G401 (cell line): ENCODE measurements around the gene MBD3L2B. TPM values are rescaled to one million over a fixed set of nuclear protein-coding genes. Genes with fewer than 3 reads are reported as not detected.
"Not testable (repeated sequence)": the region's sequence is repeated elsewhere in the genome, so short reads cannot be mapped to it uniquely, and the experiment has no call there.

Experiments used
- DNase-seq: peaks from one replicate; pipeline ENCODE4 v3.0.0-alpha.2; 2015; ENCODE audit warnings: low spot score
- in situ Hi-C: cut with HindIII; loops from 2 replicates; pipeline ENCODE4 v1.10.0; 2016; ENCODE audit warnings: low sequenced_read_pairs, mixed read lengths
- total RNA-seq: library from RNA; depleted of rRNA; stranded (reverse); fragments of >200 nt; shearing (Covaris generic); gene quantifications from 2 replicates; pipeline ENCODE4 v1.2.3, GENCODE V29; 2014

Gene MBD3L2B
- total RNA-seq, 1 experiment from 2014 or later, result not detected

DNA sequence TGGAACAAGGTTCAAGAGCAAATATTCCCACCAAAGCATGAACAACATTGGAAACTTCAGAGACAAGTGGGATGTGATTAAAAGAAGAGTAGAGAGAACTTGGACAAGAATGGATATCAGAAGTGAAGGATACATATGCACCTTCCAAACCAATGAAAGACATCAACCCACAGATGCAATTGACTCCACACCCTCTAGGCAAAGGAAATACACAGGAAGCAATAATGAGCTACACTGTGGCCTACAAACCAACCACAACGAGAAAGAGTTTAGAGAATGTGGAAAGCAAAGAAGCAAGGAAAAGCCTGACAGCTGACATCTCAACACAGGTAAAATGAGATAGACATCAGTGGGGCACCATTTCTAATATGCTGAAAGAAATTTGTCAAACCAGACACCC is 7.6 kb upstream of the MBD3L2B start:
- DNase-seq, in situ Hi-C loops: not testable (repeated sequence)

DNA sequence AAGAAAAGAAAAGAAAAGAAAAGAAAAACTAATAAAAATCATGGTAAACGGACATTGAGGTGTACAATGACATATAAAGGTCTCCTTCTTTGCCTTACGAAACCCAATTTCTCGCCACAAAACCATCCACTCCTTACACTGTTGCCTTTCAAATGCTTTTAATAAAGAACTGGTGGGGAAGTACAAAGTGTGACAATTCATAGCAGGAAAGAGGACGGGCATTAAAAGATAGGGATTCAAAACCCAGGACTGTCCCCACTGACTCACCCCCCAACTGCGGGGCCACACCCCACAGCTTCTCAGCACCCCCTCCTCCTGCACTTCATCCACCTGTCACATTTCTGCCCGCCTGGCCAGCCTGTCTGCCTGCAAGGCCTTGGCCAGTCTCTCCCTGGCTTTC is 2.4 kb downstream of the MBD3L2B start:
- no peak for DNase-seq
- in situ Hi-C loops, result no loop called here

DNA sequence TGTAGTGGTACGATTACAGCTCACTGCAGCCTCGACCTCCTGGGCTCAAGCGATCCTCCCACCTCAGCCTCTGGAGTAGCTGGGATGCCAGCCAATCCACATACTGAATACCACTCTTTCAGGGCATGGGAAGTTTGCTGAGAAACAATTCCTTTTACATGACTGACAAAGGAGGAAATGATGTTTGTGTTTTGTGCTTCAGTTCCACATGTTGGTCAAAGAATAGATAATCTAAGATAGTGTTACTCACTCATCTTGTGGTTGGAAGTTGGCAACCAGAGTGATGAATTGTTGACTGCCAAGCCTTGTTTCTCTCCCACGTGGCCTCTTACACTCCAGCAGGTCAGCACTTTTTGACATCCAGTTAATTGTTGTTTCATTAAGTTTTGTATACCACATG is 7.6 kb downstream of the MBD3L2B start:
- DNase-seq, result no peak
- in situ Hi-C loops, result no loop called here

DNA sequence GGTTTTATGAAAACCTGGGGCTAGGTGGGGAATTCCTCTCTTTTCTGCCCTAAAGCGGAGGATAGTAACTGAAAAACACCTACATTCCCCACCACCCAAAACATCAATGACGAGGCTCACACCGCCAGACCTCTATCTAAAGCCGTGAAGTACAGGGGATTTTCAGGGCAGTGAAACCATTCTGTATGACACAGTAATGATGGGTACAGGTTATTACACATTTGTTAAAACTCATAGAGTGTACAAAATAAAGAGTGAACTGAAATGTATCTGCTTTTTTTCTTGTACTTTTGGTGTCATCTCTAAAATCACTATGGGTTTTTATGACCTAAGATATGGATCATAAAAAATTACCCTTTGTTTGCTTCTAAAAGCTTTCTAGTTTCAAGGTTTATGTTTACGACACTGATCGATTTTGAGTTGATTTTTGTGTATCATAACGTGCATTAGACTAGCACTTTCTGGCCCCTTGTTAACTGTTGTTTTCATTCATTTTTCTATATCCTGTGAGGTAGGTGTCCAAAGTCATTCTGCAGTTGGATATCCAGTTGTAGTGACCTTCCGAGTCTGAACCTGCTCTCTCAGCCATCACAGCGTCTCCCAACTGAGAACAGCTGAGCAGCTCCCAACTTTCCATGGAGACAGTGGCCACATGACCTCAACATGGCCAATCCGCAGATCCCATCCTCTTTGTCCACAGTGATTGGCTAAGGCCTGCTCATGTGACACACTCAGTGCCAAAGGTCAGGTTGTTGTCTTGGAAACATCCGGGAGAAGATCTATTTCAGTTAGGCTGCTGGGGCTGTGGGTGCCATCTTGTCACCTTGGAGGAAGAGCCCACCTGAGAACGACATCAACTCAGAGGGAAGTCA is 10.3 kb downstream of the MBD3L2B start:
- in situ Hi-C loops, result no loop called here
- no peak for DNase-seq

DNA sequence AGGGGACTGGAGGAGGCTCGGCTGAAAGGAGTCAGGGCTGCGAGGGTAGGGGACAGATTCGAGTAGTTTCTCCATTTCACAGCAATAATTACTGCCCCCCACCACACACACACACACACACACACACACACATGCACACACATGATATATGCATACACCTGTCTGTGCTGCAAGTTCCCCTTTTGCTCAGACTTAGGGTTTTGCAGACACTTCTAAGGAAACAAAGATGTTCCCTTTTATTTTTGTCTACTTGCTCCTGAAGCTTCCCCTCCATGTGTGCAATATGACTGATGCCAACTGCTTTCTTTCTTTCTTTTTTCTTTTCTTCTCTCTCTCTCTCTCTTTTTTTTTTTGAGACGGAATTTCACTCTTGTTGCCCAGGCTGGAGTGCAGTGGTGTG is 13.4 kb downstream of the MBD3L2B start:
- in situ Hi-C loops, result no loop called here
- no peak for DNase-seq

DNA sequence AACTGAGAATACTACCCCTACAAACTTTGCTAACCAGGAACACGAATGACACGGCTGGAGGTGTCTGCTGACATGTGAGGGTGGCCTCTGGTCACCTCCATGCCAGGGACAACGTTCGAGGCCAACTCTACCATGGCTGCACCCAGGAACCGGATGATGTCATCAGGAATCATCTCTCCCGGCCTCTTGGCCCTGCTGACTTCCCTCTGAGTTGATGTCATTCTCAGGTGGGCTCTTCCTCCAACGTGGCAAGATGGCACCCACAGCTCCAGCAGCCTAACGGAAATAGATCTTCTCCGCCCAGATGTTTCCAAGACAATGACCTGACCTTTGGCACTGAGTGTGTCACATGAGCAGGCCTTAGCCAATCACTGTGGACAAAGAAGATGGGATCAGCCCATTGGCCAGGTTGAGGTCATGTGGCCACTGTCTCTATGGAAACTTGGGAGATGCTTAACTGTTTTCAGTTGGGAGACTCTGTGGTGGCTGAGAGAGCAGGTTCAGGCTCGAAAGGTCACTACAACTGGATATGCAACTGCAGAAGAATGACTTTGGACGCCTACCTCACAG is 15.0 kb downstream of the MBD3L2B start:
- no peak for DNase-seq
- in situ Hi-C loops, result no loop called here

DNA sequence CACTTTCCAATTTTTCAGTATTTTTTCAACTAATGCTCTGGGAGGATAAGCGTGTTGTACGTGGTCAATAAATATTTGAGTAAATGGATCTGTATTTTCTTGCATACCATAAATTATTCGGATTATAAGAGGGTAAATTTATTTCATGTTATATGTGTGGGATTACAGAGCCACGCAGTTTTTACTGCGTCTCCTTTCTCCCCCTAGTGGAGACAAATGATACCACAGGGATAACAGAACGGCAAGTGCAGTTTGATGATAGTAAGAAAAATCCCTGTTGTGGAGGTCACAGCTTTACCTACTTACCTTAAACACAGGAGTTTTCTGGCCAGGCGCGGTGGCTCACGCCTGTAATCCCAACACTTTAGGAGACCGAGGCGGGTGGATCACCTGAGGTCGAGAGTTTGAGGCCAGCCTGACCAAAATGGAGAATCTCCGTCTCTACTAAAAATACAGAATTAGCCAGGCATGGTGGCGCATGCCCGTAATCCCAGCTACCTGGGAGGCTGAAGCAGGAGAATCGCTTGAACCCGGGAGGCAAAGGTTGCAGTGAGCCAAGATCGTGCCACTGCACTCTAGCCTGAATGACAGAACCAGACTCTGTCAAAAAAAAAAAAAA is 16.8 kb downstream of the MBD3L2B start:
- in situ Hi-C loops, result no loop called here
- DNase-seq, result no peak

DNA sequence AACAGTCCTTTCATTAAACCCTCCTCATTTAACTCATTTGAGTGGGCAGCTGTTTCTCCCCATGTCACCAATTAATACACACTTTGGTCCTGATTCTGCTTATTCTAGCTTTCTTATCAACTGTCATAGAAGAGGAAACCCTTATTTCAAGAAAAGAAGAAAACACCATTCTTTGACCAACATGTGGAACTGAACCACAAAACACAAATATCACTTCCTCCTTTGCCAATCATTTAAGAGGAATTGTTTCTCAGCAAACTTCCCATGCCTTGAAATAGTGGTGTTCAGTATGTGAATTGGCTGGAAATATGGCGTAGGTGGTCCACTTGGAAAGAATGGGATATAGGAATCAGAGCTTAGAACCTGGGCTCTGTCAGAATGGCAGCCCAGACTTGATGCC is 20.4 kb downstream of the MBD3L2B start:
- no peak for DNase-seq
- in situ Hi-C loops, result no loop called here

DNA sequence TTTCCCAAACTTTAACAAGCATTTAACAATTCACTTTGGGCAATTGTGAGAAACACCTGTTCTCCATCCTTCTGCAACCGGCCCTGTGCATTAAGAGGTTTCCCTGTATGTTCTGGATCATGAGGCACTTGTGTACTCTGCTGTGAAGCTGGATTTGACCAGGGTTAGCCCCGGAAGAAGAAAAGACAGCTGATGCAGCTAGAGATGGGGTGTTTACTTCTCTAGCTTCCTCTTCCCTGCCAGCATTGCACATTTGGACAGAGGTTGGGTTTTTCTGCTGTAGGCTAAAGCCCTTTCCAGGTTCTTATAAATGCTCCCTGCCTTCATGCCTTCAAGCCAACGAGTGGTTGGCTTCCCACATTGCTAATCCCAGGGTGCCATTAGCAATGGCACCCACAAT is 20.9 kb downstream of the MBD3L2B start:
- in situ Hi-C loops, result no loop called here
- DNase-seq, result no peak

DNA sequence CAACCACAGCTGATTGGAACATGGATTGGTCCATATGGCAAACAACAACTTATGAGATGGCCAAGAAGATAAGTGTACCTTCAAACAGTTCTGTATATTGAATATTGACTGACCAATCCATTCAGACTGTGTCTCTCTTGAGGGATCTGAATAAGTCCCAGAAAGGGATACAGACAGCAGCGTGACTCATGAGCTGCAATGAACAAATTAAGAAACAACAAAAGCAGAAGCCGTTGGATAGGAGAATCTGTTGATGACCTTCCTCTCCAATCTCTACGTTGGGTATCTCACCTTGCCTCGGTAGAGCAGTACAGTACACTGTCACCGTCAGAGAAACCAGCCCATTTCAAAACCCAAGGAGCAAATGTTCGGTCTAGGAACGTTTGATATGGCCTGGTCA is 21.3 kb downstream of the MBD3L2B start:
- in situ Hi-C loops, result no loop called here
- DNase-seq, result no peak

DNA sequence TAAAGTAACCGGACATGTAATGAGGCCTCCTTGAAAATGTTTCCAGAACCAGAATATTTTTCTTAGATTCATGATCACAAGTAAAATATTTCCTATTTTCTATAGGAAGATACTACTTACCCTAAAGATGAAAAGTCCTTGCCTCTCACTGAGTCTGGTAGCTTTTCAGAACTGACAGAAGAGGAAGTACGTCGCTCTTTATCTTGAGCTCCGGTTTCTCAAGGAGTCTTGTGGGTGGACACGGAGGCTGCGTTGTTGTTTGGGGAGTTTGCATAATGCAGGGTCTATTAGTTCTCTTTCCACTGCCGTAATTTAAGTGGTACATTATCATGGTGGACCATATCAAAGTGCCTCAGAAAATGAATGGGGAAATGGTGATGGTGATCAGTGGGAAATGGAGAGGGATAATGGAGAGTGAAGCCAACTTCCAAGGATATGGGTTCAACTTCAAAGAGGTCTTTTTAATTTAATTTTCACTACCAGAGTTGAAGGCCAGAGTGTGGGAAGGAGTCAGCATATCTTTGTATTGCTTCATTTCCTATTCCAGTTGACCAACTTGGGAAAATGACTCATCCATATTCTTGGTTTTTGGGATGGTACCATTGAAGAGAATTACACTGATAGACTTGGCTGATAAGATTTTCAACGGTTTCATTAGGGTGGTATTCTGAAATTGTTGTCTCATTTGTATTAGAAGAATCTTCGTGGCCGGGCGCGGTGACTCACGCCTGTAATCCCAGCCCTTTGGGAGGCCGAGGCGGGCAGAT is 23.4 kb downstream of the MBD3L2B start:
- in situ Hi-C loops, result no loop called here
- no peak for DNase-seq

DNA sequence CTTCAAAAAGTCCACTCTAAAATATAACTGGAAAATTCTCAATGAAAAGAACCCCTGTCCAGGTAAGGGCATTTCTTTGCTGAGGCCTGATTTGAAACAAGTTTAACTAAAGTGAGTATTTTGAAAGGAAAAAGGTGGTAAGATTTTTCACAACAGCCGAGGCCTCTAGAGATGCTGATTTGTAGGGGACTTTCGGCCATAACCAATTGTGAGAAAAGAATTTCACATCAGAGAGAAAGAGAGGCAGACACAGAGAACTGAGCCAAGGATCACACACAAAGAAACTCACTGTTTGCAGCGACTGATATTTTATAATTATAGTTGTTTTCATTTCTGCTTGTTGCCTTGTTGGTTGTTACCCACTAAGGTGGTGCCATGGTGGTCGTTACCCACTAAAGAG is 24.4 kb downstream of the MBD3L2B start:
- no peak for DNase-seq
- in situ Hi-C loops, result no loop called here

DNA sequence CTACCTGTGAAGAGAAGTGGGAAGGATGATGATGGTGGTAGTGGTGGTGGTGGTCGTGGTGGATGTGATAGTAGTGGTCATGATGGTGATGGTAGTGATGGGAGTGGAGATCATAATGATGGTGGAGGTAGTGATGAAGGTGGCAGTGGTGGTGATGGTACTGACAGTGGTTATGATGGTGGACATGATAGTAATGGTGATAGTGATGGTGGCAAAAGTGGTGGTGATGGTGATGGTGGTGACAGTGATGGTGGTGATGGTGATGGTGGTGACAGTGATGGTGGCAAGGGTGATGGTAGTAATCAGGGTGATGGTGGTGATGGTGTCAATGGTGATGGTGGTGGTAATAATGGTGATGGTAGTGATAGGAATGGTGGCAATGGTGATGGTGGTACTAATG is 26.2 kb downstream of the MBD3L2B start:
- in situ Hi-C loops, result no loop called here
- no peak for DNase-seq

DNA sequence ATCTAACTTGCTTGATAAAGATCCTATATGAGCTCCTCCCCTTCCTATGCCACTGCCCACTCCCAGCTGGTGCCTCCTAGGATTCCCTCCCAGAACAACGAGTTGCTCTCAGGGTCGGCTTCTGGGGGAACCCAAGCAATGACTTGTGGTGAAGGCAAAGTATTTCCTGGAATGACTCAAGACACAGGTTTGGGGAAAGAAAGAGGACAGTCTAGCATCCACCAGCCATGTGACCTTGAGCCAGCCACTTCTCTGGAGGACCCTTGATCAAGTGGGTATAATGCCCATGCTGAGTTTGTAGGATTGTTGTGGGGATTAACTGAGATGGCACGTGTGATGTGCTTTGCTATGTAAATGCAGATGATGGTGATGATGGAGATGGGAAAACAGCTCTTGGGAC is 33.0 kb downstream of the MBD3L2B start:
- DNase-seq, result no peak
- in situ Hi-C loops, result no loop called here

DNA sequence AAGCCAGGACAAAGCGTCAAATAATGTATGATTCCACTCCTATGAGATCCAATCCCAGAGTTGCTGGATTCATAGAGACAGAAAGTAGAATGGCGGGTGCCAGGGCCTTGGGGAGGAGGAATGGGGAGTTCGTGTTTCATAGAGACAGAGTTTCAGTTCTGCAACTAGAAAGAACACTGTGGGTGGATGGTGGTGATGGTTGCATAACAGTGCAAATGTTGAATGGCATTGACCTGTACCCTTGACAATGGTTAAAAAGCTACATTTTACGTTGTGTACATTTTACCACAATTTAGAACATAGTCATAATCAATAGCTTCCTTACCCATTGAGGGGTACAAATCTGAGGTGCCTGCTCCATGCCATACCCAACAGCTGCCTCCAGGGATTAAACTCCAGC is 33.4 kb downstream of the MBD3L2B start:
- no peak for DNase-seq
- in situ Hi-C loops, result no loop called here

DNA sequence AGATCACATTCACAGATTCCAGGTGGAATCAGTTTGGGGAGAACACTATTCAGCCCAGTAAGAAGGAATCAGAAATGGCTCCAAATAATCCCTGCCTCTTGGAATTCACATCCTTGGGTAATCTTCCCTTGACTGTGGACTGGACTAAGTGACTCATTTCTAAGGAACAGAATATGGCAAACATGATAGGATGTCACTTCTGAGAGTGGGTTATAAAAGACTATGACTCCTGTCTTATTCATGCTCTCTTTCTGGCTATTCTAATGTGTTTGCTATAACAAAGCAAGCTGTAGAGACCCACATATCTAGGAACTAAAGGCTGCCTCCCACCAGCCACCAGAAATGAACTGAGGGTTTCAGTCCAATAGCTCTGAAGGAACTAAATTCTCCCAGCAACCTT is 37.8 kb downstream of the MBD3L2B start:
- in situ Hi-C loops, result no loop called here
- DNase-seq, result no peak

DNA sequence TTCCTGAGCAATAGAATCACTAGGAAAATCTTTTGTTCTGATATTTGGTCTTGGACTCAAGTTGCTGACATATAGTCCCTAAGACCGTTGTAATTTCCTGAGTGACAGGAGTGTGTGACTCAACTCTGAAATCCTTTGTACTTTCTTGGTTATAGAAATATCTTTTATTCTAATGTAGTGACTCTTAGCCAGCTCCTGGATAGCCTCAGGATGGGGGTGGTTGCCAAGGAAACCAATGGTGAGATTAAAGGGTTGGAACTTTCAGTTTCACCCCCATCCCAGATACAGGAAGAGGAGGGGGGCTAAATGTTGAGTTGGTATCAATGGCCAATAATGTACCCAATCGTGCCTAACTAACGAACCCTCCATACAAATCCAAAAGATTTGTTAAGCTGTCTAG is 41.8 kb downstream of the MBD3L2B start:
- in situ Hi-C loops, result no loop called here
- no peak for DNase-seq

DNA sequence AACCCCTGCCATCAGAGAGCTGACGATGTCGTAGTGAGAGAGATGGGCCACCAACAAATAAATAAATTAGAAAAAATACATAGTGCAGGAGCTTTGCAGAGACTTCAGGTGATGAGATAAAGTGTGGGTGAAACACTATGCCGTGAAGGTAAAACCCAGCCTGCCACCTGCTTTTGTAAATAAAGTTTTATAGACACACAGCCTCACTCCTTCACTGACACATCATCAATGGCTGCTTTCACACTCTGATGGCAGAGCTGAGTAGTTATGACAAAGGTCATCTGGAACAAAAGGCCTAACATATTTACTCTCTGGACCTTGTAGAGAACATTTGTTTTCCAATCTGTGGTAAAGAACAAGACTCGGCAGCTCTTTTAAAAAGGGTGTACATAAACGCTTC is 45.0 kb downstream of the MBD3L2B start:
- in situ Hi-C loops, result no loop called here
- no peak for DNase-seq

DNA sequence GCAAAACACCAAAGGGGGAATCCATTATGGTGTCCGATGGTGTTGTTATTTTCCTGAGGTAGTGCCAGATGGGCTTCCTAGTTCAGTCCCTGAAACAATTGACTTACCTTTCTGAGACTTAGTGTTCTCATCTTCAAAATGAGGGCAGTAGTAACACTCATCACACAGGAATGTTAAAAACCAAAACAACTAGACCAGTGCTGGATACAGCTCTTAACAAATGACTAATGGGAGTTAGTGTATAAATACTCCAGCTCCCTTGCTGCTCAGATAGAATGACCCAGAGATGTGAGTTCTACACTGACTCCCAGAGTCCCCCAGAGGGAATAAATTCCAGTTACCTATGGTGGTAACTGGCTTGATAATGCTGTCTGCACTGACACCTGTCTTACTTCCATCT is 49.9 kb downstream of the MBD3L2B start:
- in situ Hi-C loops, result no loop called here
- DNase-seq, result no peak

DNA sequence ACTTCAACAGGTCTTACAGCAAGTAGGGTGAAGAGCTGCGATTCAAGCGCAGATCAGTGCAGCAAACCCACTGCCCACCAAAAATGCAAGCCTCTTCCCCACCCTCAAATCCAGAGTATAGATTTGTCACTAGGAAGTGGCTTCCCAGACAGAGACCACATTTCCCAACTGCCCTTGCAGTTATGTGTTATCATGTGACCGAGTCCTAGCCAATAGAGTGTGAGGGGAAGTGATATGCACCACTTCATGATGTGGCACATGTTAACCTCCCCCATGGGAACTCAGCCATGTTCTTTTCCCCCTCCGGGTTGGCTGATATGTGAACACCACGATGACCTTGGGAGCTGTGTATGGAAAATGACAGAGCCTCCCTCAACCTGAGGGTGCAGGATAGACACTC is 50.8 kb downstream of the MBD3L2B start:
- DNase-seq, result no peak
- in situ Hi-C loops, result no loop called here
